Osteocyte (in vitro differentiated cells): ENCODE results near the gene INPP4B. TPM values are rescaled to one million over a fixed set of nuclear protein-coding genes. Genes with fewer than 3 reads are reported as not detected.

Experiments
- DNase-seq: peaks from one replicate; pipeline ENCODE4 v3.0.0; 2021; ENCODE audit warnings: mixed read lengths; ENCODE audit not compliant: unreplicated experiment; ENCODE audit errors: extremely low spot score
- H3K27ac Mint-ChIP-seq: one replicate; pipeline ENCODE4 v1.8.0; 2021; ENCODE audit warnings: mild to moderate bottlenecking, mixed read lengths; ENCODE audit not compliant: unreplicated experiment
- H3K27me3 Mint-ChIP-seq: one replicate; pipeline ENCODE4 v1.8.0; 2021; ENCODE audit warnings: mixed read lengths; ENCODE audit not compliant: unreplicated experiment
- H3K36me3 Mint-ChIP-seq: one replicate; pipeline ENCODE4 v1.8.0; 2021; ENCODE audit warnings: mixed read lengths; ENCODE audit not compliant: unreplicated experiment
- H3K4me1 Mint-ChIP-seq: one replicate; pipeline ENCODE4 v1.8.0; 2021; ENCODE audit warnings: mixed read lengths; ENCODE audit not compliant: unreplicated experiment
- H3K4me3 Mint-ChIP-seq: one replicate; pipeline ENCODE4 v1.8.0; 2021; ENCODE audit warnings: mild to moderate bottlenecking, moderate library complexity, mixed read lengths; ENCODE audit not compliant: unreplicated experiment
- H3K9me3 Mint-ChIP-seq: one replicate; pipeline ENCODE4 v1.8.0; 2021; ENCODE audit warnings: mixed read lengths; ENCODE audit not compliant: unreplicated experiment
- CTCF ChIP-seq: fragments of 200-600 bp; sonication (generic); IDR thresholded peaks from 2 replicates; pipeline ENCODE4 v1.5.0; 2021; ENCODE audit warnings: antibody characterized with exemption, mild to moderate bottlenecking, moderate library complexity
- total RNA-seq: library from RNA; stranded (reverse); gene quantifications from 2 replicates; pipeline ENCODE4 v1.2.1, GENCODE V29; 2021

INPP4B gene
- total RNA-seq, 1 donor from 2014 or later, result 10.9 TPM

- Mint-ChIP-seq H3K9me3 (no peaks in the 10 kb centered on the region), H3K27me3 (no peaks in the 10 kb centered on the region), H3K27ac (no peak overlapping the region), H3K36me3 (no peaks in the 10 kb centered on the region), H3K4me3 (no peak overlapping the region), H3K4me1 (no peaks in the 10 kb centered on the region)
- DNase-seq, result no peak
- TF ChIP-seq CTCF, result no peak
These were observed 137.9 kb downstream of the INPP4B start for GRCh38 chr4:142708231-142708630.

- Mint-ChIP-seq H3K36me3 (no peaks in the 10 kb centered on the region), H3K4me1 (no peaks in the 10 kb centered on the region)
- no peak for TF ChIP-seq CTCF
These were observed 138.7 kb downstream of the INPP4B start for GRCh38 chr4:142707401-142707800.

GRCh38 chr4:142706381-142706780 lies 139.7 kb downstream of the INPP4B start:
- Mint-ChIP-seq H3K27me3 (no peaks in the 10 kb centered on the region), H3K9me3 (no peaks in the 10 kb centered on the region), H3K4me3 (no peak overlapping the region), H3K4me1 (no peaks in the 10 kb centered on the region), H3K36me3 (no peaks in the 10 kb centered on the region), H3K27ac (no peak overlapping the region)
- TF ChIP-seq CTCF, result no peak
- no peak for DNase-seq

More at GRCh38 chr4:142707401-142707800, 138.7 kb downstream of the INPP4B start:
- no peak for DNase-seq
- Mint-ChIP-seq H3K27me3 (no peaks in the 10 kb centered on the region), H3K27ac (no peak overlapping the region), H3K9me3 (no peaks in the 10 kb centered on the region), H3K4me3 (no peak overlapping the region)

- Mint-ChIP-seq H3K36me3 (no peaks in the 10 kb centered on the region), H3K4me3 (no peak overlapping the region), H3K27me3 (no peaks in the 10 kb centered on the region), H3K4me1 (no peaks in the 10 kb centered on the region), H3K27ac (no peak overlapping the region), H3K9me3 (no peaks in the 10 kb centered on the region)
- no peak for TF ChIP-seq CTCF
- DNase-seq, result no peak
These were observed 140.3 kb downstream of the INPP4B start for GRCh38 chr4:142705820-142706219.

- no peak overlapping the region for H3K27ac Mint-ChIP-seq
- H3K36me3 Mint-ChIP-seq, result no peaks in the 10 kb centered on the region
- no peaks in the 10 kb centered on the region for H3K4me1 Mint-ChIP-seq
- no peak for DNase-seq
- no peak overlapping the region for H3K4me3 Mint-ChIP-seq
- H3K27me3 Mint-ChIP-seq, result no peaks in the 10 kb centered on the region
- H3K9me3 Mint-ChIP-seq, result no peaks in the 10 kb centered on the region
- TF ChIP-seq CTCF, result no peak
These were observed 142.3 kb downstream of the INPP4B start for GRCh38 chr4:142703694-142704309.
